OCI-LY3 (cell line): Measurements from ENCODE around the gene SPAG7.

ENCODE experiments used
- EZH2phosphoT487 ChIP-seq: fragments of 200-600 bp; shearing (Covaris generic); IDR thresholded peaks from 2 replicates; pipeline ENCODE4 v1.6.1; 2018; ENCODE audit warnings: antibody characterized with exemption, mixed run types, low read depth
- TF ChIP-seq, protein P1 (sequence below): fragments of 200-600, 300-600 bp; sonication (generic); IDR thresholded peaks from 2 replicates; pipeline ENCODE4 v1.5.1; 2014; ENCODE audit warnings: antibody characterized with exemption, low read length, low read depth

DNA sequence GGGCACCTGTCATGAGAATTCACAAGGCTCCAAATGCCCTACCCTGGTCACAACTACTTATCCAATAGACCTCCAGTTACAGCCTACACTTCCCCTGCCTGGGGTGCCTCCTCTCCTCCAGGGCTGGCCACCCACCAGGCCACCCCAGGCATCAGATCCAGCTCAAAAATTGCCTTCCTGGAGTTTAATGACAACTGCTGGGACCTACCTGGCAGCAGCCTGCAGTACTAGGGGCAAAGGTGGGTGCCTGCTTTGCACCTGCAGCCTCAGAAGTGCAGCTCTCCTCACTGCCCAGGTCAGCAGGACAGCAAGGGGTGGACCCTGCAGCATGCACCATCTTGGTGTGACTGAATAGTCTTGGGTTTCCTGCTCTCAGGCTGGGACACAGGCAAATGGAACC lies 32.0 kb downstream of the SPAG7 start:
- TF ChIP-seq, protein P1, sequence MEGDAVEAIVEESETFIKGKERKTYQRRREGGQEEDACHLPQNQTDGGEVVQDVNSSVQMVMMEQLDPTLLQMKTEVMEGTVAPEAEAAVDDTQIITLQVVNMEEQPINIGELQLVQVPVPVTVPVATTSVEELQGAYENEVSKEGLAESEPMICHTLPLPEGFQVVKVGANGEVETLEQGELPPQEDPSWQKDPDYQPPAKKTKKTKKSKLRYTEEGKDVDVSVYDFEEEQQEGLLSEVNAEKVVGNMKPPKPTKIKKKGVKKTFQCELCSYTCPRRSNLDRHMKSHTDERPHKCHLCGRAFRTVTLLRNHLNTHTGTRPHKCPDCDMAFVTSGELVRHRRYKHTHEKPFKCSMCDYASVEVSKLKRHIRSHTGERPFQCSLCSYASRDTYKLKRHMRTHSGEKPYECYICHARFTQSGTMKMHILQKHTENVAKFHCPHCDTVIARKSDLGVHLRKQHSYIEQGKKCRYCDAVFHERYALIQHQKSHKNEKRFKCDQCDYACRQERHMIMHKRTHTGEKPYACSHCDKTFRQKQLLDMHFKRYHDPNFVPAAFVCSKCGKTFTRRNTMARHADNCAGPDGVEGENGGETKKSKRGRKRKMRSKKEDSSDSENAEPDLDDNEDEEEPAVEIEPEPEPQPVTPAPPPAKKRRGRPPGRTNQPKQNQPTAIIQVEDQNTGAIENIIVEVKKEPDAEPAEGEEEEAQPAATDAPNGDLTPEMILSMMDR: no peak
- TF ChIP-seq EZH2phosphoT487: no peak
